Measurements from ENCODE around the gene RNF10.

DNA sequence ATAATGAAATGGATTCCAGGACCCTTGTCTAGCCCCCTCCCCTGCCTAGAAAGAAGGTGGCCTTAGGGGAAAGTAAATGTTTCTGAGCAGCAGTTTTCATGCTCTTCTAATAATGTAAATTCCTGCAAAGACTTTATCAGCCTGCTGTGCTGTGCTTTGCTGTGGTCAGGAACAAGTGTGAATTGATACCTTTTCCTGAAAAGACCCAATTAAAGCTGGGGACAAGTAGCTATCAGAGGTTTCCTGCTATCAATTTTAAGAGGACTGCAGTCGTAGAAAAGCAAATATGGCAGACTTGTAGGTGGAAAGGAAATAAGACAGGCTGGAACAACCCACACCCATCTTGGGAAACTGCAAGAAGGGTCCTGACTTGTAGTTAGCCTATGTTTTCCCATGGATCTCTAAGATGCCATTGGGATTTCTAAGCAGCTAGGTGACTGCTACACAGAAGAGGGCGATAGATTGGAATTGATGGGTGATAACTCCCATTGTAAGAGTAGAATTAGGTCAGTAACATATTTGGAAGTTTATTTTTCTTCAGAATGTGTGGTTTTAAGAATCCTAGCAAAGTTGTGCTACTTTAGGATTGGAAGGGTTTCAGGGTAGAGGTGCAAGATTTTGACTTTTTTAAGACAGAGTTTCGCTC is 35.2 kb upstream of the RNF10 start:
- TF ChIP-seq POLR2A (IDR thresholded peaks at IDR 0.05): no peak
- TF ChIP-seq, protein P1, sequence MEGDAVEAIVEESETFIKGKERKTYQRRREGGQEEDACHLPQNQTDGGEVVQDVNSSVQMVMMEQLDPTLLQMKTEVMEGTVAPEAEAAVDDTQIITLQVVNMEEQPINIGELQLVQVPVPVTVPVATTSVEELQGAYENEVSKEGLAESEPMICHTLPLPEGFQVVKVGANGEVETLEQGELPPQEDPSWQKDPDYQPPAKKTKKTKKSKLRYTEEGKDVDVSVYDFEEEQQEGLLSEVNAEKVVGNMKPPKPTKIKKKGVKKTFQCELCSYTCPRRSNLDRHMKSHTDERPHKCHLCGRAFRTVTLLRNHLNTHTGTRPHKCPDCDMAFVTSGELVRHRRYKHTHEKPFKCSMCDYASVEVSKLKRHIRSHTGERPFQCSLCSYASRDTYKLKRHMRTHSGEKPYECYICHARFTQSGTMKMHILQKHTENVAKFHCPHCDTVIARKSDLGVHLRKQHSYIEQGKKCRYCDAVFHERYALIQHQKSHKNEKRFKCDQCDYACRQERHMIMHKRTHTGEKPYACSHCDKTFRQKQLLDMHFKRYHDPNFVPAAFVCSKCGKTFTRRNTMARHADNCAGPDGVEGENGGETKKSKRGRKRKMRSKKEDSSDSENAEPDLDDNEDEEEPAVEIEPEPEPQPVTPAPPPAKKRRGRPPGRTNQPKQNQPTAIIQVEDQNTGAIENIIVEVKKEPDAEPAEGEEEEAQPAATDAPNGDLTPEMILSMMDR (IDR thresholded peaks at IDR 0.05 in 4 of 5, conservative IDR thresholded peaks at IDR 0.05 in 1 of 5): no peak

Data from gastrocnemius medialis (tissue), 4 donors.